ENCODE data around the gene CTBP2. TPM values are rescaled to one million over a fixed set of nuclear protein-coding genes. Genes with fewer than 3 reads are reported as not detected.

The CTBP2 gene
- total and polyA plus RNA-seq, 8 donors, result 71.2 to 90.0 (median 84.1) TPM

DNA sequence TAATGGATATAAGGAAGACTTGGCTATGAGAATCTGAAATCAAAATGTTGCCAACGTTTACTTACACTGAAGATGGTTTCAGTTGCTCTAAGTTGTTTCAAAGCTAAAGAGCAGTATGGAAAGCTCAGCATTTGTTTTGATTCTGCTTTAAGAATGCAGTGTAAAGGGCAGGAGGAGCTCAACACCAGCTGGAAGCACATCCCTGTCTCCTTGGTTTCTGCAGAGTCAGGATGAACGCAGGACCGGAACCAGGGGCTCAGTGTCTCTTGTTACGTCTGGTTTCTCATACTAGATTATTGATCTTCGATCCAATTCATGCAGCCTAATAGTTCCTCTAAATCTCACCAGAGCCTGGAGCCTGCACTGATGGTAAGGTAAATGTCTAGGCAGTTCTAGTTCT, 194.4 kb downstream of the CTBP2 start:
- intact Hi-C loops (cut with DNase I), result no loop called here
- no peaks in the 10 kb centered on the region for H3K27me3 ChIP-seq
- peaks cover 4 to 6% of the 10 kb centered on the region in 2 donors for H3K4me1 ChIP-seq
- no peak for ATAC-seq
- TF ChIP-seq, protein P1, sequence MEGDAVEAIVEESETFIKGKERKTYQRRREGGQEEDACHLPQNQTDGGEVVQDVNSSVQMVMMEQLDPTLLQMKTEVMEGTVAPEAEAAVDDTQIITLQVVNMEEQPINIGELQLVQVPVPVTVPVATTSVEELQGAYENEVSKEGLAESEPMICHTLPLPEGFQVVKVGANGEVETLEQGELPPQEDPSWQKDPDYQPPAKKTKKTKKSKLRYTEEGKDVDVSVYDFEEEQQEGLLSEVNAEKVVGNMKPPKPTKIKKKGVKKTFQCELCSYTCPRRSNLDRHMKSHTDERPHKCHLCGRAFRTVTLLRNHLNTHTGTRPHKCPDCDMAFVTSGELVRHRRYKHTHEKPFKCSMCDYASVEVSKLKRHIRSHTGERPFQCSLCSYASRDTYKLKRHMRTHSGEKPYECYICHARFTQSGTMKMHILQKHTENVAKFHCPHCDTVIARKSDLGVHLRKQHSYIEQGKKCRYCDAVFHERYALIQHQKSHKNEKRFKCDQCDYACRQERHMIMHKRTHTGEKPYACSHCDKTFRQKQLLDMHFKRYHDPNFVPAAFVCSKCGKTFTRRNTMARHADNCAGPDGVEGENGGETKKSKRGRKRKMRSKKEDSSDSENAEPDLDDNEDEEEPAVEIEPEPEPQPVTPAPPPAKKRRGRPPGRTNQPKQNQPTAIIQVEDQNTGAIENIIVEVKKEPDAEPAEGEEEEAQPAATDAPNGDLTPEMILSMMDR (IDR thresholded peaks at IDR 0.05), result no peak
- peak in 1 of 4 donors; percentile 32 for DNase-seq
- H3K36me3 ChIP-seq, result peaks cover 0 to 30% of the 10 kb centered on the region in 2 donors
- no peak overlapping the region for H3K27ac ChIP-seq
- no peak overlapping the region for H3K4me3 ChIP-seq
- H3K9me3 ChIP-seq, result no peaks in the 10 kb centered on the region

DNA sequence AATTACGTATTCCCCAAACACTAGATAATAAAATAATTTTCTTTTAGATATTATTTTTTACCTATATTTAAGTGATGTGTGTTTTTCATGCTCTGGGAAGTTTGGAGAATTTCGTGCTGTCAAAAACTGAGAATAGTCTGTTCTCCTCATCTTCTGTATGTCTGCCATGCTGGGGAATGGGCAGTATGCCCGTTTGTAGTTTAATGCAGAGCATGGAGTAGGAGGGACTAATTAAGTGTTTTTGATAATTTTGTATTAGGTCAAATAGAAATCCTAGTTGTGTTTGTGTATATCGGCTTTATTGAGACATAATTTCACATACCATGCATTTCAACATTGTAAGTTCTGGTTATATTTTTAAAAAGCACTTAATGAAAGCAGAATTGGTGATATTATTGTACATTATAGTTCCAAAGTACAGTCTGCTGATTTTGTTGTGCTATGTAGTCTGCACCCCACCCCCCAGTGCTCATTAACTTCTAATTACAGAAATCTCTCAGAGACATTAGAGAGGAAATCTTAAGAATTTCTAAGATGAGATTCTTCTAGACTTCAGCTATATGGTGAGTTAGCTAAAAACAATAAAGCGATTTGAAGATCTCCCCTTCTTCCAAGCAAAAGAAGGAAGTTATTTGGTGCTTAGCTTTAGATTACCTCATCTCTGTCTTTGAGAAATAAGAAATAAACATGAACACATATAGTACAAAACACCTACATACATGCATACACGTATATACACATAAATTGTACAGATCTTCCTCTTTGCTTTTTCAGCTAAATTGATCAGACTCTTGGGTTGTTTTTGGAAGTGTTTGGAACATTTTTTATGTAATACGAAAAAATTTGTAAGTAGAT, 196.3 kb downstream of the CTBP2 start:
- Histone ChIP-seq H3K27ac (peak overlapping the region in 1 of 2 donors; percentile 1), H3K27me3 (no peaks in the 10 kb centered on the region), H3K4me1 (peaks cover 0 to 14% of the 10 kb centered on the region in 2 donors), H3K36me3 (peaks cover 0 to 26% of the 10 kb centered on the region in 2 donors), H3K4me3 (no peak overlapping the region), H3K9me3 (no peaks in the 10 kb centered on the region)
- intact Hi-C loops (cut with DNase I), result no loop called here
- peak in 1 of 4 donors; percentile 54 for DNase-seq
- TF ChIP-seq, protein P1 (IDR thresholded peaks at IDR 0.05), result no peak
- no peak for ATAC-seq

DNA sequence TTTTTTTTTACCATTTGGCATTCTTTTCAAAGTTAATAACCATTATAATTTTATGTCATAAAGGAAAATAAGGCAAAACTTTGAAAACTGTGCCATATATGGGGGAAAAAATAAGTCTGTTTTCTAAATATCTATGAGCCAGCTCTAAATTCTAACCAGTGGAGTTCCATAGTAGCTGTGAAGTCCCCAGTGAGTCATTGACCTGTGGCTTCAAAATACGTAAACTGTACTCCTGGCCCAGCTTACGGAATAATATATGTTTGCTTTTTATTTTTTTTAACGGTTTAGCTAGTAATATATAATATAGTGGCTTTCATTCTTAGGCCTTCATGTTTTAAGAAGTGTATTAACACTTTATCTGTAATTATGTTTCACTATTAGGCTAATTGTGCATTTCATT, 197.9 kb downstream of the CTBP2 start:
- Histone ChIP-seq H3K36me3 (peaks cover 0 to 12% of the 10 kb centered on the region in 2 donors), H3K4me3 (no peak overlapping the region), H3K9me3 (no peaks in the 10 kb centered on the region), H3K27me3 (no peaks in the 10 kb centered on the region), H3K27ac (no peak overlapping the region), H3K4me1 (peaks cover 0 to 29% of the 10 kb centered on the region in 2 donors)
- intact Hi-C loops (cut with DNase I), result no loop called here
- ATAC-seq, result no peak
- DNase-seq, result no peak
- TF ChIP-seq, protein P1 (IDR thresholded peaks at IDR 0.05), result no peak

DNA sequence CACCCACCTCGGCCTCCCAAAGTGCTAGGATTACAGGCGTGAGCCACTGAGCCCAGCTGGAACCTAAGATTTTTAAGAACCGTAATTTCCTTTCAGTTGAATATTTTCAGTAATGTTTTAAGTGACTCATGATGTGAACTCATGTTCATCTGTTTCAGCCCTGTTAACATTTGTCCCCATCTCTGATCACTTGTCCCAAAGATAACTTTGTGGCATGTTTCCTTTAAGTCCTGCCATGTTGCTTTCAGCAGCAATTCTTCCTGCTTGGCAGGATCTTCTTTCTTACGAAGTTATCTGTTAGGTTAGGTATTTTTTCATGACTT, 199.2 kb downstream of the CTBP2 start:
- TF ChIP-seq, protein P1 (IDR thresholded peaks at IDR 0.05), result no peak
- H3K27me3 ChIP-seq, result no peaks in the 10 kb centered on the region
- DNase-seq, result no peak

DNA sequence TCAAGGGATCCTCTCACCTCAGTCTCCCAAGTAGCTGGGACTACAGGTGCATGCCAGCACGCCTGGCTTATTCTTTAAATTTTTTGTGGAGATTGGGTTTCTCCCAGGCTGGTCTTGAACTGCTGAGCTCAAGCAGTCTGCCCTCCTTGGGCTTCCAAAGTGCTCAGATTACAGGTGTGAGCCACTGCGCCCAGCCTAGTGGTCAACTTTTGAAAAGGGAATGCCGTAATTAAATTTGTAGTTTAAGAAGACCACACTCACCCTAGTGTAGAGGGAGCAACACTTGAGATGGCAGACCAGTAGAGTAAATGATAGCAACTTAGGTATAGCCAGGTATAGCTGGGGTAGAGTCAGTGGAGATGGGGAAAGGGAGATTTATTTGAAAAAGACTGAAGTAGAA, 200.8 kb downstream of the CTBP2 start:
- Histone ChIP-seq H3K4me1 (peaks cover 0 to 51% of the 10 kb centered on the region in 2 donors), H3K27ac (no peak overlapping the region), H3K4me3 (no peak overlapping the region), H3K36me3 (no peaks in the 10 kb centered on the region), H3K9me3 (no peaks in the 10 kb centered on the region), H3K27me3 (no peaks in the 10 kb centered on the region)
- ATAC-seq, result no peak
- DNase-seq, result no peak
- intact Hi-C loops (cut with DNase I), result no loop called here
- TF ChIP-seq, protein P1 (IDR thresholded peaks at IDR 0.05), result no peak

More for the DNA sequence above, 199.2 kb downstream of the CTBP2 start:
- no peak overlapping the region for H3K4me3 ChIP-seq
- no peak for ATAC-seq
- peaks cover 0 to 41% of the 10 kb centered on the region in 2 donors for H3K4me1 ChIP-seq
- no peak overlapping the region for H3K27ac ChIP-seq
- no peaks in the 10 kb centered on the region for H3K9me3 ChIP-seq
- H3K36me3 ChIP-seq, result no peaks in the 10 kb centered on the region
- intact Hi-C loops (cut with DNase I), result no loop called here

Data from left lung (tissue), 10 donors.